WTC11 (cell line): ENCODE data around the gene PRKAR1B. TPM values are rescaled to one million over a fixed set of nuclear protein-coding genes. Genes with fewer than 3 reads are reported as not detected.

ENCODE experiments used
- ATAC-seq: fragments of 200-7000 bp; cut with Tn5 transposase; 2 replicates; pipeline ENCODE4 v1.10.0; 2021; ENCODE audit warnings: mild to moderate bottlenecking, moderate library complexity
- CTCF ChIA-PET: fragments of 300-600 bp; sonication (Branson Sonifier 250); formaldehyde crosslinking; loops from one replicate; lab custom pipeline; 2021; ENCODE audit warnings: antibody characterized with exemption; lab: Charles Lee
- POLR2A ChIA-PET: fragments of 350-600 bp; sonication (Branson Sonifier 250); formaldehyde crosslinking; loops from one replicate; lab custom pipeline; 2021; ENCODE audit warnings: antibody characterized with exemption; lab: Charles Lee
- DNase-seq: peaks from one replicate; pipeline ENCODE4 v3.0.0; 2021; ENCODE audit warnings: low spot score
- H3K27ac Mint-ChIP-seq: 2 replicates; pipeline ENCODE4 v1.8.0; 2021; ENCODE audit warnings: mixed read lengths
- H3K27me3 Mint-ChIP-seq: 2 replicates; pipeline ENCODE4 v1.8.0; 2021; ENCODE audit warnings: low read depth, mild to moderate bottlenecking, moderate library complexity, mixed read lengths
- H3K36me3 Mint-ChIP-seq: 2 replicates; pipeline ENCODE4 v1.8.0; 2021; ENCODE audit warnings: mixed read lengths
- H3K4me1 Mint-ChIP-seq: 2 replicates; pipeline ENCODE4 v1.8.0; 2022; ENCODE audit warnings: mixed read lengths
- H3K4me3 Mint-ChIP-seq: 2 replicates; pipeline ENCODE4 v1.8.0; 2021; ENCODE audit warnings: mild to moderate bottlenecking, moderate library complexity, mixed read lengths
- H3K9me3 Mint-ChIP-seq: 2 replicates; pipeline ENCODE4 v1.8.0; 2021; ENCODE audit warnings: mixed read lengths
- ATF2 ChIP-seq: sonication (generic); formaldehyde crosslinking; IDR thresholded peaks from 2 replicates; pipeline ENCODE4 v1.8.1; 2022; ENCODE audit warnings: low read depth, missing genetic modification reagents, borderline replicate concordance
- CDX4 ChIP-seq: fragments of 250-450 bp; sonication (Bioruptor Pico); IDR thresholded peaks from 2 replicates; pipeline ENCODE4 v1.9.0; 2021; ENCODE audit warnings: moderate library complexity, mild to moderate bottlenecking, inconsistent platforms, borderline replicate concordance
- EMX1 ChIP-seq: fragments of 250-450 bp; sonication (Bioruptor Pico); IDR thresholded peaks from 2 replicates; pipeline ENCODE4 v1.8.0; 2021; ENCODE audit warnings: mild to moderate bottlenecking
- GTF2I ChIP-seq: fragments of 250-450 bp; sonication (Bioruptor Pico); conservative IDR thresholded peaks from 2 replicates; pipeline ENCODE4 v1.4.0; 2021; ENCODE audit warnings: mild to moderate bottlenecking
- PRRX2 ChIP-seq: fragments of 250-450 bp; sonication (Bioruptor Pico); IDR thresholded peaks from 2 replicates; pipeline ENCODE4 v1.8.0; 2021; ENCODE audit warnings: mild to moderate bottlenecking
- RORB ChIP-seq: fragments of 250-450 bp; sonication (Bioruptor Pico); IDR thresholded peaks from 2 replicates; pipeline ENCODE4 v1.9.0; 2021; ENCODE audit warnings: mild to moderate bottlenecking
- SP1 ChIP-seq: sonication (generic); formaldehyde crosslinking; conservative IDR thresholded peaks from 2 replicates; pipeline ENCODE4 v1.8.1; 2022; ENCODE audit warnings: missing genetic modification reagents
- STAT6 ChIP-seq: sonication (generic); formaldehyde crosslinking; conservative IDR thresholded peaks from 2 replicates; pipeline ENCODE4 v1.8.1; 2023; ENCODE audit warnings: mild to moderate bottlenecking, low read depth, missing genetic modification reagents, moderate library complexity
- TEAD1 ChIP-seq: sonication (generic); formaldehyde crosslinking; IDR thresholded peaks from 2 replicates; pipeline ENCODE4 v1.8.0; 2022; ENCODE audit warnings: mild to moderate bottlenecking, missing genetic modification reagents
- TP53 ChIP-seq: sonication (generic); formaldehyde crosslinking; IDR thresholded peaks from 2 replicates; pipeline ENCODE4 v1.8.1; 2023; ENCODE audit warnings: mild to moderate bottlenecking, missing genetic modification reagents
- ZMAT4 ChIP-seq: fragments of 250-450 bp; sonication (Bioruptor Pico); IDR thresholded peaks from 2 replicates; pipeline ENCODE4 v1.9.0; 2021; ENCODE audit warnings: mild to moderate bottlenecking
- ZNF396 ChIP-seq: fragments of 250-450 bp; sonication (Bioruptor Pico); IDR thresholded peaks from 2 replicates; pipeline ENCODE4 v1.8.0; 2021; ENCODE audit warnings: mild to moderate bottlenecking, moderate library complexity, borderline replicate concordance
- total RNA-seq: library from RNA; stranded (reverse); gene quantifications from 3 replicates; pipeline ENCODE4 v1.2.3, GENCODE V29; 2021
- TF ChIP-seq, protein P1 (sequence below): sonication (generic); formaldehyde crosslinking; IDR thresholded peaks from 2 replicates; pipeline ENCODE4 v1.8.1; 2023; ENCODE audit warnings: mild to moderate bottlenecking, missing genetic modification reagents, borderline replicate concordance
- TF ChIP-seq, protein P2 (sequence below): sonication (generic); formaldehyde crosslinking; conservative IDR thresholded peaks from 2 replicates; pipeline ENCODE4 v1.8.1; 2022; ENCODE audit warnings: mild to moderate bottlenecking, missing genetic modification reagents
- TF ChIP-seq, protein P3 (sequence below): sonication (generic); formaldehyde crosslinking; IDR thresholded peaks from 2 replicates; pipeline ENCODE4 v1.8.1; 2023; ENCODE audit warnings: mild to moderate bottlenecking, missing genetic modification reagents, moderate library complexity
- TF ChIP-seq, protein P4 (sequence below): sonication (generic); formaldehyde crosslinking; IDR thresholded peaks from 2 replicates; pipeline ENCODE4 v1.8.0; 2022; ENCODE audit warnings: mild to moderate bottlenecking, missing genetic modification reagents
- TF ChIP-seq, protein P5 (sequence below): sonication (generic); formaldehyde crosslinking; IDR thresholded peaks from 2 replicates; pipeline ENCODE4 v1.8.1; 2022; ENCODE audit warnings: missing genetic modification reagents, borderline replicate concordance

Gene PRKAR1B
- total RNA-seq, 1 experiment from 2014 or later = 43.6 TPM

GRCh38 chr7:586494-586893, 140.6 kb downstream of the PRKAR1B start:
- Mint-ChIP-seq H3K4me3 (no peak overlapping the region), H3K4me1 (no peaks in the 10 kb centered on the region), H3K27me3 (no peaks in the 10 kb centered on the region), H3K27ac (no peak overlapping the region), H3K9me3 (peaks cover 27% of the 10 kb centered on the region), H3K36me3 (peaks cover 63% of the 10 kb centered on the region)
- TF ChIP-seq, protein P1, sequence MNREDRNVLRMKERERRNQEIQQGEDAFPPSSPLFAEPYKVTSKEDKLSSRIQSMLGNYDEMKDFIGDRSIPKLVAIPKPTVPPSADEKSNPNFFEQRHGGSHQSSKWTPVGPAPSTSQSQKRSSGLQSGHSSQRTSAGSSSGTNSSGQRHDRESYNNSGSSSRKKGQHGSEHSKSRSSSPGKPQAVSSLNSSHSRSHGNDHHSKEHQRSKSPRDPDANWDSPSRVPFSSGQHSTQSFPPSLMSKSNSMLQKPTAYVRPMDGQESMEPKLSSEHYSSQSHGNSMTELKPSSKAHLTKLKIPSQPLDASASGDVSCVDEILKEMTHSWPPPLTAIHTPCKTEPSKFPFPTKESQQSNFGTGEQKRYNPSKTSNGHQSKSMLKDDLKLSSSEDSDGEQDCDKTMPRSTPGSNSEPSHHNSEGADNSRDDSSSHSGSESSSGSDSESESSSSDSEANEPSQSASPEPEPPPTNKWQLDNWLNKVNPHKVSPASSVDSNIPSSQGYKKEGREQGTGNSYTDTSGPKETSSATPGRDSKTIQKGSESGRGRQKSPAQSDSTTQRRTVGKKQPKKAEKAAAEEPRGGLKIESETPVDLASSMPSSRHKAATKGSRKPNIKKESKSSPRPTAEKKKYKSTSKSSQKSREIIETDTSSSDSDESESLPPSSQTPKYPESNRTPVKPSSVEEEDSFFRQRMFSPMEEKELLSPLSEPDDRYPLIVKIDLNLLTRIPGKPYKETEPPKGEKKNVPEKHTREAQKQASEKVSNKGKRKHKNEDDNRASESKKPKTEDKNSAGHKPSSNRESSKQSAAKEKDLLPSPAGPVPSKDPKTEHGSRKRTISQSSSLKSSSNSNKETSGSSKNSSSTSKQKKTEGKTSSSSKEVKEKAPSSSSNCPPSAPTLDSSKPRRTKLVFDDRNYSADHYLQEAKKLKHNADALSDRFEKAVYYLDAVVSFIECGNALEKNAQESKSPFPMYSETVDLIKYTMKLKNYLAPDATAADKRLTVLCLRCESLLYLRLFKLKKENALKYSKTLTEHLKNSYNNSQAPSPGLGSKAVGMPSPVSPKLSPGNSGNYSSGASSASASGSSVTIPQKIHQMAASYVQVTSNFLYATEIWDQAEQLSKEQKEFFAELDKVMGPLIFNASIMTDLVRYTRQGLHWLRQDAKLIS (CRISPR knock-in tag) = no peak
- ATAC-seq (no peak), DNase-seq (no peak)
- CTCF ChIA-PET = interaction anchor here (0.8 to 1.5 kb wide), 2 partner anchors 250 to 264 kb away, joined by 3 read pairs; no protein-coding TSS in a partner anchor
- POLR2A ChIA-PET = no interaction called here

- ATAC-seq (no peak), DNase-seq (no peak)
- no peaks in the 10 kb centered on the region for H3K4me1 Mint-ChIP-seq
- H3K27me3 Mint-ChIP-seq = no peaks in the 10 kb centered on the region
- TF ChIP-seq GTF2I = 0 out of 2 replicates have a peak, but pooled peaks have one; percentile 26
- no peak for TF ChIP-seq CDX4
- peaks cover 63% of the 10 kb centered on the region for H3K36me3 Mint-ChIP-seq
- H3K9me3 Mint-ChIP-seq = peaks cover 27% of the 10 kb centered on the region
- ChIA-PET CTCF (interaction anchor here (0.8 to 1.5 kb wide), 2 partner anchors 250 to 264 kb away, joined by 3 read pairs; no protein-coding TSS in a partner anchor), POLR2A (no interaction called here)
- no peak overlapping the region for H3K4me3 Mint-ChIP-seq
- peak overlapping the region; percentile 50; the same call in 1 of the 2 replicates for H3K27ac Mint-ChIP-seq
Observed at GRCh38 chr7:585873-586272, 141.2 kb downstream of the PRKAR1B start.

GRCh38 chr7:585229-585711, 141.8 kb downstream of the PRKAR1B start:
- H3K27me3 Mint-ChIP-seq = no peaks in the 10 kb centered on the region
- POLR2A ChIA-PET = no interaction called here
- H3K4me3 Mint-ChIP-seq = no peak overlapping the region
- H3K9me3 Mint-ChIP-seq = peaks cover 27% of the 10 kb centered on the region
- DNase-seq (no peak), ATAC-seq (no peak)
- peaks cover 63% of the 10 kb centered on the region for H3K36me3 Mint-ChIP-seq
- no peak overlapping the region for H3K27ac Mint-ChIP-seq
- CTCF ChIA-PET = interaction anchor here (1.5 kb wide), 1 partner anchor 251 kb away, joined by 3 read pairs; no protein-coding TSS in a partner anchor
- no peaks in the 10 kb centered on the region for H3K4me1 Mint-ChIP-seq
- no peak for TF ChIP-seq STAT6 (CRISPR knock-in tag)
- TF ChIP-seq, protein P2, sequence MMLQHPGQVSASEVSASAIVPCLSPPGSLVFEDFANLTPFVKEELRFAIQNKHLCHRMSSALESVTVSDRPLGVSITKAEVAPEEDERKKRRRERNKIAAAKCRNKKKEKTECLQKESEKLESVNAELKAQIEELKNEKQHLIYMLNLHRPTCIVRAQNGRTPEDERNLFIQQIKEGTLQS = no peak
- TF ChIP-seq ATF2 = no peak
- TF ChIP-seq EMX1 = no peak
- no peak for TF ChIP-seq GTF2I
- TF ChIP-seq, protein P3, sequence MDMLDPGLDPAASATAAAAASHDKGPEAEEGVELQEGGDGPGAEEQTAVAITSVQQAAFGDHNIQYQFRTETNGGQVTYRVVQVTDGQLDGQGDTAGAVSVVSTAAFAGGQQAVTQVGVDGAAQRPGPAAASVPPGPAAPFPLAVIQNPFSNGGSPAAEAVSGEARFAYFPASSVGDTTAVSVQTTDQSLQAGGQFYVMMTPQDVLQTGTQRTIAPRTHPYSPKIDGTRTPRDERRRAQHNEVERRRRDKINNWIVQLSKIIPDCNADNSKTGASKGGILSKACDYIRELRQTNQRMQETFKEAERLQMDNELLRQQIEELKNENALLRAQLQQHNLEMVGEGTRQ (CRISPR knock-in tag) = no peak
- TF ChIP-seq ZMAT4 (CRISPR knock-in tag) = no peak
- TF ChIP-seq SP1 (CRISPR knock-in tag) = no peak
- TF ChIP-seq ZNF396 (CRISPR knock-in tag) = no peak
- TF ChIP-seq, protein P4, sequence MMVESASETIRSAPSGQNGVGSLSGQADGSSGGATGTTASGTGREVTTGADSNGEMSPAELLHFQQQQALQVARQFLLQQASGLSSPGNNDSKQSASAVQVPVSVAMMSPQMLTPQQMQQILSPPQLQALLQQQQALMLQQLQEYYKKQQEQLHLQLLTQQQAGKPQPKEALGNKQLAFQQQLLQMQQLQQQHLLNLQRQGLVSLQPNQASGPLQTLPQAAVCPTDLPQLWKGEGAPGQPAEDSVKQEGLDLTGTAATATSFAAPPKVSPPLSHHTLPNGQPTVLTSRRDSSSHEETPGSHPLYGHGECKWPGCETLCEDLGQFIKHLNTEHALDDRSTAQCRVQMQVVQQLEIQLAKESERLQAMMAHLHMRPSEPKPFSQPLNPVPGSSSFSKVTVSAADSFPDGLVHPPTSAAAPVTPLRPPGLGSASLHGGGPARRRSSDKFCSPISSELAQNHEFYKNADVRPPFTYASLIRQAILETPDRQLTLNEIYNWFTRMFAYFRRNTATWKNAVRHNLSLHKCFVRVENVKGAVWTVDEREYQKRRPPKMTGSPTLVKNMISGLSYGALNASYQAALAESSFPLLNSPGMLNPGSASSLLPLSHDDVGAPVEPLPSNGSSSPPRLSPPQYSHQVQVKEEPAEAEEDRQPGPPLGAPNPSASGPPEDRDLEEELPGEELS (CRISPR knock-in tag) = no peak
- TF ChIP-seq TP53 = no peak
- TF ChIP-seq TEAD1 = no peak
- TF ChIP-seq RORB (CRISPR knock-in tag) = no peak
- TF ChIP-seq, protein P5, sequence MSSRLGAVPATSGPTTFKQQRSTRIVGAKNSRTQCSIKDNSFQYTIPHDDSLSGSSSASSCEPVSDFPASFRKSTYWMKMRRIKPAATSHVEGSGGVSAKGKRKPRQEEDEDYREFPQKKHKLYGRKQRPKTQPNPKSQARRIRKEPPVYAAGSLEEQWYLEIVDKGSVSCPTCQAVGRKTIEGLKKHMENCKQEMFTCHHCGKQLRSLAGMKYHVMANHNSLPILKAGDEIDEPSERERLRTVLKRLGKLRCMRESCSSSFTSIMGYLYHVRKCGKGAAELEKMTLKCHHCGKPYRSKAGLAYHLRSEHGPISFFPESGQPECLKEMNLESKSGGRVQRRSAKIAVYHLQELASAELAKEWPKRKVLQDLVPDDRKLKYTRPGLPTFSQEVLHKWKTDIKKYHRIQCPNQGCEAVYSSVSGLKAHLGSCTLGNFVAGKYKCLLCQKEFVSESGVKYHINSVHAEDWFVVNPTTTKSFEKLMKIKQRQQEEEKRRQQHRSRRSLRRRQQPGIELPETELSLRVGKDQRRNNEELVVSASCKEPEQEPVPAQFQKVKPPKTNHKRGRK (CRISPR knock-in tag) = no peak
- no peak for TF ChIP-seq PRRX2 (CRISPR knock-in tag)
